Spleen (tissue), 7 donors: ENCODE measurements around the gene MVB12A.

ENCODE experiments used
- CTCF ChIP-seq, 11 experiments: fragments of 200-600 bp in 7 of 11; fragments of 450-650 bp in 4 of 11; sonication (generic) in 4 of 11; IDR thresholded peaks in 8 of 11; conservative IDR thresholded peaks in 3 of 11; 1 replicate in 7 of 11; 2 replicates in 4 of 11; pipeline versions ENCODE4 v1.4.0 to v1.8.0; 2016 to 2021; ENCODE audit warnings: antibody characterized with exemption in 11 of 11, inconsistent platforms in 4 of 11, mild to moderate bottlenecking in 1 of 11
- POLR2A ChIP-seq, 3 donors: fragments of 450-650 bp; IDR thresholded peaks; one replicate each; pipeline ENCODE4 v1.5.1; 2017; ENCODE audit warnings: antibody characterized with exemption in 3 of 3, mild to moderate bottlenecking in 1 of 3
- donor health status: DM: no; HTN: no; CAD: no; lungs with moderate emphysema.
- donor health status: DM: no; HTN: no; CAD: no.
- donor health status: DM: no; HTN: no; CAD: no.

DNA sequence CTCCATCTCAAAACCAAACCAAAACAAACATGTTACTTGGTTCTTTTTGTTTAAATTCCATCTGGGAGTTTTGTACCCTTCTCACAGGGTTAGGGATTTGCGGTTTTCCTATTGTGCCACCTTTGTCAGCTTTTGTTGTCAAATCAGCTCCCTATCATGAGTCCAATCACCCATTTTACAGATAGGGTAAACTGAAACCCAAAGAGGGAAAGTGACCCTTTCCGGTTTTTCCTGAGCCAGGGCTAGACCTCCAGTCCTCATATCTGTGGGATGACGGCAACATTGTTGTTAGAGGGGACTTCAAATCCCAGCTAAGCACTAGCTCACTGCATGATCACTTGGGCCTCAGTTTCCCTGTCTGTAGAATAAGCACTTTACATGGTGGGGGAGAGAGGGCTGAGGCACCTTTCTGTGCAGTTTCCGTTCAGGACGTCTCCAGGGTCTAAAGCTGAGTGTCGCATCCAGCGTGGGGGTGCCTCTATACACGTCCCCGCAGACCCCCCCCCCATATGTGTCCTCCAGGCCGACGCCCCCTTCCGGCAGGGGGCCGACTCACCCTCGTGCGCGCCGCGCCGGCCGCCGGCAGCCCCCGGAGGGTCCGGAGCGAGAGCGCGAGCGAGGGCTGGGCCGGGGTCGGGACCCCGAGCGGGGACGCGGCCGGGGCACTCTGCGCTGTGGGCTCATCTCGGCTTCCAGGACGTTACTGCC lies 29.7 kb upstream of the MVB12A start:
- TF ChIP-seq CTCF (IDR thresholded peaks at IDR 0.05 in 8 of 11, conservative IDR thresholded peaks at IDR 0.05 in 3 of 11) (no peak), POLR2A (IDR thresholded peaks at IDR 0.05) (no peak)
